Mesendoderm (in vitro differentiated cells): ENCODE results near the gene RFC4.

ENCODE experiments used
- DNase-seq: peaks from one replicate; pipeline ENCODE4 v3.0.0; 2013
- H2AK5ac ChIP-seq: 2 replicates; pipeline ENCODE4 v1.6.1; 2013; ENCODE audit warnings: low read length, inconsistent platforms
- H2BK120ac ChIP-seq: 2 replicates; pipeline ENCODE4 v1.6.1; 2013; ENCODE audit warnings: low read depth, mild to moderate bottlenecking, low read length, moderate library complexity, mixed read lengths
- H2BK15ac ChIP-seq: replicated peaks from 2 replicates; pipeline ENCODE4 v1.6.1; 2013; ENCODE audit warnings: low read depth, mild to moderate bottlenecking, moderate library complexity
- H2BK5ac ChIP-seq: 2 replicates; pipeline ENCODE4 v1.6.1; 2013; ENCODE audit warnings: low read length, inconsistent platforms
- H3K18ac ChIP-seq: 2 replicates; pipeline ENCODE4 v1.6.1; 2013; ENCODE audit warnings: mild to moderate bottlenecking, low read length, mixed read lengths
- H3K23ac ChIP-seq: one replicate; pipeline ENCODE4 v1.6.1; 2013; ENCODE audit warnings: low read length
- H3K27ac ChIP-seq: 2 replicates; pipeline ENCODE4 v1.5.1; 2013; ENCODE audit warnings: low read depth, mild to moderate bottlenecking, inconsistent platforms, low read length, moderate library complexity
- H3K27me3 ChIP-seq: 2 replicates; pipeline ENCODE4 v1.6.1; 2013; ENCODE audit warnings: low read length, control low read depth, mild to moderate bottlenecking, inconsistent platforms; ENCODE audit not compliant: insufficient read depth, poor library complexity
- H3K36me3 ChIP-seq: 2 replicates; pipeline ENCODE4 v1.6.1; 2013; ENCODE audit warnings: low read length, inconsistent platforms; ENCODE audit not compliant: control insufficient read depth, insufficient read depth
- H3K4ac ChIP-seq: one replicate; pipeline ENCODE4 v1.6.1; 2013; ENCODE audit warnings: low read depth, mild to moderate bottlenecking, low read length, moderate library complexity
- H3K4me1 ChIP-seq: 2 replicates; pipeline ENCODE4 v1.6.1; 2013; ENCODE audit warnings: low read depth, low read length, inconsistent platforms; ENCODE audit not compliant: control insufficient read depth
- H3K4me2 ChIP-seq: 2 replicates; pipeline ENCODE4 v1.6.1; 2013; ENCODE audit warnings: low read length
- H3K4me3 ChIP-seq: 2 replicates; pipeline ENCODE4 v1.5.1; 2013; ENCODE audit warnings: mild to moderate bottlenecking, low read length
- H3K56ac ChIP-seq: one replicate; pipeline ENCODE4 v1.6.1; 2013; ENCODE audit warnings: low read length
- H3K79me1 ChIP-seq: 2 replicates; pipeline ENCODE4 v1.6.1; 2013; ENCODE audit warnings: low read length, inconsistent platforms
- H3K79me2 ChIP-seq: 2 replicates; pipeline ENCODE4 v1.6.1; 2013; ENCODE audit warnings: mild to moderate bottlenecking, low read length; ENCODE audit not compliant: control insufficient read depth, insufficient read depth
- H3K9ac ChIP-seq: 2 replicates; pipeline ENCODE4 v1.6.1; 2013; ENCODE audit warnings: low read length, inconsistent platforms
- H4K5ac ChIP-seq: one replicate; pipeline ENCODE4 v1.6.1; 2013; ENCODE audit warnings: low read length
- H4K8ac ChIP-seq: one replicate; pipeline ENCODE4 v1.6.1; 2013; ENCODE audit warnings: low read depth, mild to moderate bottlenecking, control low read depth, low read length, moderate library complexity
- WGBS: extraction: QIAGEN DNeasy Blood & Tissue Kit; methylation state at CpG from one replicate; pipeline ENCODE4 v1.1.7; 2013; ENCODE audit warnings: low lambda C conversion rate, missing lambda C conversion rate; ENCODE audit not compliant: insufficient coverage; ENCODE audit errors: extremely low coverage; 5-methylcytosine and 5-hydroxymethylcytosine counted together

Gene RFC4

DNA sequence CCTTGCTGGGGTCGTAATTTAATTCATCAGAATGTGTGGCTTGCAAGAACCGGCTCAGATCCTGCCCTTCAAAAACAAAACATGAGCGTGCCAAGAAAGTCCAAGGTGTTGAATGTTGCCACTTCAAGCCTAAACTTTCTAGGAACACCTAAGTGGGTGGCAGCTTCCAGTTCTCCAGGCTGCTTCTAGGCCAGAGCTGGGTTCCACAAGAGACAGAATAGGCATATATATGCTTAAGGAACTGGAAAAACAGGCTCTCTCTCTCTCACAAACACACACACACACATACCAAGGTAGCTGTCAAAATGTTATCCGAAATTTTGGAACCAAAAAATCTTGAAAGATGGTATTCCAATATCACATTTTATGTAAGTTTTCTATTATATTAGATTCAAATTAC, 35.3 kb upstream of the RFC4 start:
- no peak overlapping the region for H2BK5ac ChIP-seq
- H3K4ac ChIP-seq: no peak overlapping the region
- H2AK5ac ChIP-seq: no peak overlapping the region
- no CpG with 5 or more reads among the region's 4 CpGs for WGBS
- no peaks in the 10 kb centered on the region for H3K79me2 ChIP-seq
- no peak overlapping the region for H3K9ac ChIP-seq
- no peak overlapping the region for H3K23ac ChIP-seq
- H2BK120ac ChIP-seq: no peak overlapping the region
- no peak overlapping the region for H3K27ac ChIP-seq
- H3K4me3 ChIP-seq: no peak overlapping the region
- no peak overlapping the region for H4K8ac ChIP-seq
- peaks cover 2% of the 10 kb centered on the region for H3K27me3 ChIP-seq
- no peak overlapping the region for H4K5ac ChIP-seq
- H3K4me1 ChIP-seq: no peaks in the 10 kb centered on the region
- H2BK15ac ChIP-seq: no peak overlapping the region
- DNase-seq: no peak
- H3K4me2 ChIP-seq: no peak overlapping the region
- no peak overlapping the region for H3K18ac ChIP-seq
- no peaks in the 10 kb centered on the region for H3K79me1 ChIP-seq
- H3K36me3 ChIP-seq: no peaks in the 10 kb centered on the region
- H3K56ac ChIP-seq: no peak overlapping the region

DNA sequence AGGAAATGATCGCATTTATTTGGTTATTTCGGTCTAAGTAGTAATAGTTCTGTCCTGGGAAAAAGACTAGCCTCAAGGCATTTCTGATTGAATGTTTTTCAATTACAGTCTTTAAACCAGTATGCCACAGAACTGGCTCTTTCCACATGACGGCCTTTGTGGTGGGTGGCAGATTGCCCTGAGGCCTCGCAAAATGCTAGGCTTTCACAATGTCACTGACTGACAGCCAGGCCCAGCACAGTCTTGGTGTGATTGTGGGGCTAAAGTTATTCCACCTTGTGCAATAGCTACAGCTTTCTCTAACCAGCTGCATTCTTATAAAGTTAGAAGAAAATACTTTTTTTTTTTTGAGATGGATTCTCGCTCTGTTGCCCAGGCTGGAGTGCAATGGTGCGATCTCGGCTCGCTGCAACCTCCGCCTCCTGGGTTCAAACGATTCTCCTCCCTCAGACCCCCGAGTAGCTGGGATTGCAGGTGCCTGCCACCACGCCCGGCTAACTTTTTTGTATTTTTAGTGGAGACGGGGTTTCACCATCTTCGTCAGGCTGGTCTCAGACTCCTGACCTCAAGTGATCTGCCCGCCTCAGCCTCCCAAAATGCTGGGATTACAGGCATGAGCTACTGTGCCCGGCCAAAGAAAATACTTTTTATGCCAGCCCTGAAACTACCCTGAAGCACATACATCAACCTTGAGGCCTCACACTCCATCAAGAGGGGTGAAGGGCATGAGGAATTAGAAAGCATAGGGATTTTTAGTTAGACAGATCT, 33.8 kb upstream of the RFC4 start:
- Histone ChIP-seq H3K79me2 (no peaks in the 10 kb centered on the region), H3K56ac (no peak overlapping the region), H3K9ac (no peak overlapping the region), H3K23ac (no peak overlapping the region), H3K4me3 (no peak overlapping the region), H3K4ac (no peak overlapping the region), H3K4me2 (no peak overlapping the region), H3K27ac (no peak overlapping the region), H2BK5ac (no peak overlapping the region), H4K5ac (no peak overlapping the region), H3K18ac (no peak overlapping the region), H3K4me1 (no peaks in the 10 kb centered on the region), H2BK120ac (no peak overlapping the region), H3K27me3 (peaks cover 2% of the 10 kb centered on the region), H4K8ac (no peak overlapping the region), H3K36me3 (no peaks in the 10 kb centered on the region), H3K79me1 (no peaks in the 10 kb centered on the region), H2BK15ac (no peak overlapping the region), H2AK5ac (no peak overlapping the region)
- no CpG with 5 or more reads among the region's 17 CpGs for WGBS
- DNase-seq: no peak

DNA sequence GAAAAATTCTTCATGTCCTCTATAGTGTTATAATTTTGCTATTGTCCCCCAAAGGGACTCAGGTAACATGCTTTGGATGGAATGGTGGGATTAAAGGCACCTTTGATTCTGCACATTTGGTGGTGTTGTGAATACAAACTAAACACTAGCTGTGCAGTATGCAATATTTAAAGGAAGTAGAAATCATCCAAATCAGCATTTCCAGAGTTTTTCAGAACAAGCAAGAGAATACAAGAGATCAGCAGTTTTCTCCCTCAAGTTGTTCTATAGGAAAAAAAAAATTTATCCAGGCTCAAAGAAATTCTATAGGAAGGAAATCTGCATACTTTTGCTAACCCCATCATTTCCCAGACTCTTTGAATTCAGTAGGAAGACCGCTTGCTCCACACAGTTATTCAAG, 26.0 kb upstream of the RFC4 start:
- Histone ChIP-seq H3K4me3 (no peak overlapping the region), H2BK15ac (no peak overlapping the region), H2BK120ac (no peak overlapping the region), H4K8ac (no peak overlapping the region), H3K27me3 (no peaks in the 10 kb centered on the region), H4K5ac (no peak overlapping the region), H3K4me2 (no peak overlapping the region), H2AK5ac (no peak overlapping the region), H3K9ac (no peak overlapping the region), H3K4ac (no peak overlapping the region), H3K56ac (no peak overlapping the region), H3K23ac (no peak overlapping the region), H3K36me3 (no peaks in the 10 kb centered on the region), H3K79me2 (no peaks in the 10 kb centered on the region), H2BK5ac (no peak overlapping the region), H3K79me1 (no peaks in the 10 kb centered on the region), H3K18ac (no peak overlapping the region), H3K27ac (no peak overlapping the region), H3K4me1 (no peaks in the 10 kb centered on the region)
- WGBS: no CpG with 5 or more reads among the region's 1 CpG
- no peak for DNase-seq

DNA sequence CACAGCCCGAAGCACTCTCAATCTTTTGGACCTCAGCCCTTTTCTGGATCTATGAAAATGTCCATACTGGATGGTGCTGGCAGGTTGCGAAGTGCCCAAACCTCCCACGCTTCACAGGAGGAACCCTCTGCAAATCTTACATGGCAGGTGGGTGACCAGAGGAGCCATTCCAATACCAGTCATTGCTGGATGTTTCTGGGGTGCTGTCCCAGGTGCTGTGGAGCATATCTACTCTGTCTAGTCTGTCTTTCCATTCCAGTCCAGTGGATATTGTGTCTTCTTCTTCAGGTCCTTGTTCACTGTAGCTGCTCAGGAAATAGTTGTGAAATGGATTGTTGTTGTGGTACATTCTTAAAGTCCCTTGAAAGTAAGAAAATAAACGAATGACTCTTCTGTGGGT, 25.5 kb upstream of the RFC4 start:
- no peak overlapping the region for H3K9ac ChIP-seq
- no peak overlapping the region for H3K56ac ChIP-seq
- no CpG with 5 or more reads among the region's 4 CpGs for WGBS
- H3K18ac ChIP-seq: no peak overlapping the region
- H3K4me2 ChIP-seq: no peak overlapping the region
- no peak overlapping the region for H2AK5ac ChIP-seq
- no peak overlapping the region for H3K4ac ChIP-seq
- H3K79me2 ChIP-seq: no peaks in the 10 kb centered on the region
- H4K8ac ChIP-seq: no peak overlapping the region
- no peaks in the 10 kb centered on the region for H3K4me1 ChIP-seq
- no peaks in the 10 kb centered on the region for H3K27me3 ChIP-seq
- H2BK5ac ChIP-seq: no peak overlapping the region
- no peak overlapping the region for H2BK15ac ChIP-seq
- no peak overlapping the region for H2BK120ac ChIP-seq
- H3K4me3 ChIP-seq: no peak overlapping the region
- no peak for DNase-seq
- no peaks in the 10 kb centered on the region for H3K79me1 ChIP-seq
- H4K5ac ChIP-seq: no peak overlapping the region
- no peak overlapping the region for H3K27ac ChIP-seq
- H3K36me3 ChIP-seq: no peaks in the 10 kb centered on the region
- no peak overlapping the region for H3K23ac ChIP-seq

DNA sequence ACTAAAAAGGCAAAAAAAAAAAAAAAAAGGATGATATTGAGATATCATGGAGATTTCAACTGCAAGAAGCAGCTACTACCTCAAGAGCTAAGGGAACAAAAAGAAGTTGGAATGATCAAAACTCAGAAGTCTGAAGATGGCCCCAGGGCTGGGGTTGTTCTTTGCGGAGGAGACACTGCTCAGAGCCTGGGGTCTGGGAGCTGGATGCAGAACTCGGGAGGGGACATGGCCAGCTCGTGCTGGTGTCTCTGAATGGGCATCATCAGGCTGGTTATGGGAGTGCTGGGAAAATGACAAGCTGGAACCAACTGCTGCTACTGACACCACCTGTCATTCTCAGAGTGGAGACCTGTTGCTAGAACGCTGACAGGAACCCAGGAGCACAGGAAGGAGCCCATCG, 22.1 kb upstream of the RFC4 start:
- Histone ChIP-seq H2BK15ac (no peak overlapping the region), H3K4me2 (no peak overlapping the region)
- WGBS: no CpG with 5 or more reads among the region's 5 CpGs

More for the DNA sequence above, 22.1 kb upstream of the RFC4 start:
- no peak overlapping the region for H4K5ac ChIP-seq
- H3K56ac ChIP-seq: no peak overlapping the region
- no peak overlapping the region for H2BK120ac ChIP-seq
- no peaks in the 10 kb centered on the region for H3K79me2 ChIP-seq
- no peaks in the 10 kb centered on the region for H3K79me1 ChIP-seq
- no peak overlapping the region for H3K9ac ChIP-seq
- H2AK5ac ChIP-seq: no peak overlapping the region
- peaks cover 4% of the 10 kb centered on the region for H3K4me1 ChIP-seq
- H3K36me3 ChIP-seq: no peaks in the 10 kb centered on the region
- no peak overlapping the region for H2BK5ac ChIP-seq
- H3K27me3 ChIP-seq: no peaks in the 10 kb centered on the region
- no peak overlapping the region for H3K4me3 ChIP-seq
- H3K18ac ChIP-seq: no peak overlapping the region
- DNase-seq: no peak
- H3K23ac ChIP-seq: no peak overlapping the region
- no peak overlapping the region for H4K8ac ChIP-seq
- H3K27ac ChIP-seq: no peak overlapping the region
- no peak overlapping the region for H3K4ac ChIP-seq
